Amniotic epithelial cell (primary cell): Measurements from ENCODE around the gene DEPP1.

Source experiments
- DNase-seq: peaks from one replicate; pipeline ENCODE4 v3.0.0-alpha.2; 2010; ENCODE audit warnings: low read depth

The DEPP1 gene

DNA sequence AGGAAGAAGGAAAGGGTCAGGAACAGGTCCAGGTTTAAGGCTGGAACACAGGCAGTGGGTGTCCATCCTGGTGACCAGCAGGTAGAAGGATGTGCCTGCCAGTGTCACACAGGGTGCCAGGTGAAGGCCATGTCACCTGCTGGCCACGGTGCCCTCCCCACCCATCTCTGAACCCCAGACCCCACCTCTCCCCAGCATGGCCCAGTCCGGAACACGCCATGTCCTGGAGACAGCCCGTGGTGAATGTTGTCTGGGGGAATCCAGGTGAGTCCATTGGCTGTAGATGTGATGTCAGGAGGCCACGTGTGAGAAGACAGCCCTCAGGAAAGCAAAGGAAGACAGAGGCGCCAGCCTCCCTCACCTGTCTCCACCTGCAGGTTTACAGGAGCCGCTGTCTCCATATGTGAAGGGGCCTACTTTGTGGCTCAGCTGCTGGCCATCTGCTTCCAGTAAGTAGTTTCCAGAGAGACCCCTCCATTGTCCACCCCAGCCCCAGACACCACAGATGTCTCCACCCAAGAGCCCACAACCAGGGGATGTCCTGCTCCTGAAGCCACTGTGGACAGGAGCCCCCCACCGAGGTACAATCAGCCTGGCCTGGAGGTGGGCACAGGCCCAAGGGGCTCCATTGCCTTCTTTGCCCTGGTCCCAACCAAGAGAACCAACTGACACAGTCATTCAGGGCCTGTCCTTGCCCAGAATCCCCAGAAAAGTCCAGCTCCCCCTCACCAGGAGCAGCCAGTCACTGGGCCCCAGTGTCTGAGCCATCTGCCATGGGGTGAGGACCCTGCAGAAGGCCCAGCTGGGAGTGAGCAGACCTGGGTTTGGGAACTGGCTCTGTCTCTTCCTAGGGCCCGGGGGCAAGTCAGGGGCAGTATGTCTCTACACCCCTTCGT lies 46.7 kb downstream of the DEPP1 start:
- DNase-seq, result no peak

GRCh38 chr10:44930904-44931620 lies 47.5 kb downstream of the DEPP1 start:
- no peak for DNase-seq

- no peak for DNase-seq
These were observed 49.0 kb downstream of the DEPP1 start for GRCh38 chr10:44929356-44930255.

- no peak for DNase-seq
These were observed 50.1 kb downstream of the DEPP1 start for GRCh38 chr10:44928462-44928861.

- DNase-seq, result peak; percentile 88
These were observed 51.3 kb downstream of the DEPP1 start for GRCh38 chr10:44927352-44927751.

DNA sequence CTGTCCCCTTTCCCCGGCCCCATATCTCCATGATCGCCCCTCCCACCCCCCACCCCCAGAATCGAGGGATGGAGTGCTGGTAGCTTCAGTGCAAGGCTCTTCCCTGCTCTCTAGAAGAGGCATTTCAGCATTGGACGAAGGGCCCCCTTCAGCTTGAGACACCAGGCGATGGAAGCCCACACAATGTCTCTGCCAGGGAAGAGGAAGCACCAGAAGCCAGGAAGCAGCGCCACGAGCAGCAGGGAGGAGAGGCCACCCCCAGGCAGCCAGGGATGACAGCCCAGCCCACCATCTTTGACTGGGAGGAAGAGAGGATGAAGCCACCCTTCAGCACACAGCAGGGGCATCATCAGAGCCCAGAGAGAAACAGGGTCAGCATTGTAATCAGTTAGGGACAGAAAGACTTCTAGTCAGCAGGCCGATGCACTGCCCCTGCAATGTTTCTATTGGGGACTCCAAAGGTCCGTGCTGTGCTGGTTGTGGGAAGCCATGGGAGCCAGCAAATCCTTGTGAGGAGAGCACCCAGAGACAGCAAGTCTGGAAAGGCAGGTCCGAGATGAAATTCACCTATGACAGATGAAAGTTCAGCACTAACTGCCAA lies 51.8 kb downstream of the DEPP1 start:
- no peak for DNase-seq
